Heart right ventricle (tissue), 16 donors: Measurements from ENCODE around the gene CDKAL1. TPM values are rescaled to one million over a fixed set of nuclear protein-coding genes. Genes with fewer than 3 reads are reported as not detected.

Experiments
- ATAC-seq, 8 donors: fragments of 200-7000 bp; cut with Tn5 transposase; one replicate each; pipeline ENCODE4 v1.9.1; 2020; ENCODE audit warnings: mild to moderate bottlenecking in 8 of 8, moderate library complexity in 8 of 8, moderate number of reproducible peaks in 1 of 8
- DNase-seq, 2 donors: peaks; one replicate each; pipeline ENCODE4 v3.0.0-alpha.2; 2020
- H3K27ac ChIP-seq, 10 donors: fragments of 200-600 bp; sonication (generic) in 2 of 10; one replicate each; pipeline versions ENCODE4 v1.5.0 to v1.8.0; 2020 to 2022; ENCODE audit warnings: mild to moderate bottlenecking in 3 of 10
- H3K27me3 ChIP-seq, 7 donors: fragments of 200-600 bp; one replicate each; pipeline ENCODE4 v1.8.0; 2021 to 2022; ENCODE audit warnings: mild to moderate bottlenecking in 2 of 7
- H3K36me3 ChIP-seq, 9 donors: fragments of 200-600 bp; sonication (generic) in 1 of 9; one replicate each; pipeline versions ENCODE4 v1.5.0 to v1.8.0; 2020 to 2022; ENCODE audit warnings: mild to moderate bottlenecking in 2 of 9
- H3K4me1 ChIP-seq, 9 donors: fragments of 200-600 bp; sonication (generic) in 1 of 9; one replicate each; pipeline versions ENCODE4 v1.5.0 to v1.8.0; 2020 to 2022; ENCODE audit warnings: mild to moderate bottlenecking in 4 of 9
- H3K4me3 ChIP-seq, 10 donors: fragments of 200-600 bp; sonication (generic) in 2 of 10; one replicate each; pipeline versions ENCODE4 v1.5.0 to v1.8.0; 2020 to 2022; ENCODE audit warnings: mild to moderate bottlenecking in 7 of 10, moderate library complexity in 2 of 10
- H3K9me3 ChIP-seq, 11 donors: fragments of 200-600 bp in 10 of 11; sonication (generic) in 2 of 11; one replicate each; pipeline versions ENCODE4 v1.5.0 to v1.8.0; 2013 to 2022; ENCODE audit warnings: mild to moderate bottlenecking in 2 of 11, control low read depth in 1 of 11, moderate library complexity in 1 of 11
- CTCF ChIP-seq, 9 donors: fragments of 200-600 bp; sonication (generic) in 2 of 9; IDR thresholded peaks; one replicate each; pipeline versions ENCODE4 v1.5.0 to v1.8.0; 2021 to 2022; ENCODE audit warnings: antibody characterized with exemption in 9 of 9, mild to moderate bottlenecking in 5 of 9, moderate library complexity in 1 of 9
- WGBS, 2 donors: extraction: QIAGEN DNeasy Blood & Tissue Kit; methylation state at CpG; one replicate each; pipeline ENCODE4 v1.1.7; 2013; ENCODE audit warnings: inconsistent platforms in 1 of 2; 5-methylcytosine and 5-hydroxymethylcytosine counted together
- intact Hi-C, 10 donors: fragments of 100-400 bp; cut with DNase I; formaldehyde crosslinking; loops; one replicate each; pipeline versions ENCODE4 v1.11.1 to v1.14.2; 2022
- polyA plus RNA-seq, 2 donors: library from polyadenylated mRNA; stranded (reverse); fragments of 200-250 nt; gene quantifications; one replicate each; pipeline ENCODE4 v1.2.3, GENCODE V29; 2013
- total RNA-seq, 10 donors: library from RNA; stranded (reverse); fragmentation: NEBNext Ultra II Directional in 3 of 10; extraction: Animal tissue kit (Norgen Biotek cat#: 25700) in 3 of 10; gene quantifications; one replicate each; pipeline versions ENCODE4 v1.2.1 to v1.2.4, GENCODE V29; 2021 to 2023
- donor health status: Arrhythmogenic right ventricular cardiomyopathy.
- donor health status: ischemic (EF 13 %, LVEDD 7.1; RV severe dilation, severe dysfunction).
- donor health status: healthy with polysubstance abuse.
- donor health status: DM: no; HTN: yes; CAD: no.
- donor health status: DM: no; HTN: no; CAD: no.
- donor health status: ischemic (EF 25% LVEDD 6.9; RV normal size, moderate dysfunction).
- donor health status: ischemic (EF 25% LVEDD 5.7; RV mildly dilated, moderate dysfunction).
- donor health status: healthy.
- donor health status: DM: yes; HTN: yes; CAD: no.
- donor health status: Ischemic cardiomyopathy.
- donor health status: ischemic (EF 35%, LVEDD 5.7; RV mildly dilated, moderate dysfunction).
- donor health status: nonischemic (EF 11% LVEDD 7.7; RV severe dilation, severe dysfunction).
- donor health status: DM: yes; HTN: yes; CAD: no.
- donor health status: PGD.
- donor health status: ischemic (EF 29% LVEDD 5.4; RV normal size, mild dysfunction).
- donor health status: nonischemic (EF 23%, LVEDD 6.1; RV moderate dilation, normal function).

The CDKAL1 gene
- total and polyA plus RNA-seq, 12 donors: 3.2 to 14.0 (median 10.6) TPM

DNA sequence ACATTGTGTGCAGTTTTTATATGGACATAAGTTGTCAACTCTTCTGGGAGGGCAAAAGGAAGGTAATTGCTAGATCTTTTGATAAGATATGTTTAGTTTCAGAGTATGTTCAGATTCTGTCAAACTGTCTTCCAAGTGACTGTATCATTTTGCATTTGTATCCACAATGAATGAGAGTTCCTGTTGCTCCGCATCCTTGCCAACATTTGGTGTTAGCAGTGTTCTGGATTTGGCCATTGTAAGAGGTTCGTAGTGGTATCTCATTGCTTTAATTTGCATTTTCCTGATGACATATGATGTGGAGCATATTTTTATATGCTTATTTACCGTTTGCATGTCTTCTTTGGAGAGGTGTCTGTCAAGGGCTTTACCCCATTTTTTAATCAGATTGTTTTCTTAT, 150.2 kb downstream of the CDKAL1 start:
- H3K4me1 ChIP-seq: peaks cover 0 to 22% (median 12%) of the 10 kb centered on the region in 9 donors

GRCh38 chr6:20686142-20686541, 151.9 kb downstream of the CDKAL1 start:
- no peak overlapping the region for H3K27ac ChIP-seq
- intact Hi-C loops: no loop called here
- H3K36me3 ChIP-seq: no peaks in the 10 kb centered on the region
- no peak overlapping the region for H3K4me3 ChIP-seq
- H3K27me3 ChIP-seq: no peaks in the 10 kb centered on the region
- no peak for TF ChIP-seq CTCF (IDR thresholded peaks at IDR 0.05)
- DNase-seq: no peak
- peaks cover 0 to 13% (median 4%) of the 10 kb centered on the region in 9 donors for H3K4me1 ChIP-seq
- peaks cover 0 to 7% (median 0%) of the 10 kb centered on the region in 11 donors for H3K9me3 ChIP-seq
- ATAC-seq: no peak
- WGBS, 2 donors: 94 to 95% methylated on average over 6 of the region's 6 CpGs

More for the DNA sequence above, 150.2 kb downstream of the CDKAL1 start:
- intact Hi-C loops: no loop called here
- 97% methylated on average over 3 of the region's 3 CpGs for WGBS, 2 donors
- no peaks in the 10 kb centered on the region for H3K36me3 ChIP-seq
- no peak overlapping the region for H3K4me3 ChIP-seq
- H3K27me3 ChIP-seq: no peaks in the 10 kb centered on the region
- peaks cover 0 to 7% (median 0%) of the 10 kb centered on the region in 11 donors for H3K9me3 ChIP-seq
- ATAC-seq: no peak
- no peak for TF ChIP-seq CTCF (IDR thresholded peaks at IDR 0.05)
- no peak overlapping the region for H3K27ac ChIP-seq
- no peak for DNase-seq

DNA sequence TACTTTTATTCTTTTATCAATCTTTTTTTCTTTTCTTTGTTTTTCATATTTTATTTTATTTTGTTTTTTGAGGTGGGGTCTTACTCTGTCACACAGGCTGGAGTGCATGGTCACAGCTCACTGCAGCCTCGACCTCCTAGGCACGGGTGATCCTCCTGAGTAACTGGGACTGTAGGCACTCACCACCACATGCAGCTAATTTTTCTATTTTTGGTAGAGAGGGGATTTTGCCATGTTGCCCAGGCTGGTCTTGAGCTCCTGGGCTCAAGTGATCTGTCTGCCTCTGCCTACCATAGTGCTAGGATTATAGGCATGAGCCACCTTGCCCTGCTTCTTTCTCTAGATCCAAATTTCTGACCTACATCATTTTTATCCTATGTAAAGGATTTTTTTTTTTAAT, 153.2 kb downstream of the CDKAL1 start:
- peaks cover 0 to 11% (median 0%) of the 10 kb centered on the region in 9 donors for H3K4me1 ChIP-seq
- intact Hi-C loops: no loop called here
- H3K36me3 ChIP-seq: no peaks in the 10 kb centered on the region
- ATAC-seq (no peak), DNase-seq (no peak)
- WGBS, 2 donors: 97 to 98% methylated on average over 2 of the region's 2 CpGs
- no peak overlapping the region for H3K27ac ChIP-seq
- no peaks in the 10 kb centered on the region for H3K27me3 ChIP-seq
- H3K9me3 ChIP-seq: peaks cover 0 to 7% (median 0%) of the 10 kb centered on the region in 11 donors
- H3K4me3 ChIP-seq: no peak overlapping the region
- TF ChIP-seq CTCF (IDR thresholded peaks at IDR 0.05): no peak

GRCh38 chr6:20688710-20689500, 154.6 kb downstream of the CDKAL1 start:
- H3K4me1 ChIP-seq: peaks cover 0 to 11% (median 0%) of the 10 kb centered on the region in 9 donors
- H3K27me3 ChIP-seq: no peaks in the 10 kb centered on the region
- DNase-seq: no peak
- intact Hi-C loops: no loop called here
- H3K4me3 ChIP-seq: no peak overlapping the region
- ATAC-seq: no peak
- no peaks in the 10 kb centered on the region for H3K36me3 ChIP-seq
- peaks cover 0 to 7% (median 0%) of the 10 kb centered on the region in 11 donors for H3K9me3 ChIP-seq
- 79 to 85% methylated on average over 4 of the region's 4 CpGs for WGBS, 2 donors
- no peak overlapping the region for H3K27ac ChIP-seq
- TF ChIP-seq CTCF (IDR thresholded peaks at IDR 0.05): no peak
